Spleen (tissue), 7 donors: ENCODE data around the gene TMEM128.

Source experiments
- CTCF ChIP-seq, 11 experiments: fragments of 200-600 bp in 7 of 11; fragments of 450-650 bp in 4 of 11; sonication (generic) in 4 of 11; IDR thresholded peaks in 8 of 11; conservative IDR thresholded peaks in 3 of 11; 1 replicate in 7 of 11; 2 replicates in 4 of 11; pipeline versions ENCODE4 v1.4.0 to v1.8.0; 2016 to 2021; ENCODE audit warnings: antibody characterized with exemption in 11 of 11, inconsistent platforms in 4 of 11, mild to moderate bottlenecking in 1 of 11
- POLR2AphosphoS5 ChIP-seq, 3 donors: sonication (generic); formaldehyde crosslinking; IDR thresholded peaks; one replicate each; pipeline ENCODE4 v1.5.1; 2017; ENCODE audit warnings: antibody characterized with exemption in 3 of 3
- donor health status: DM: no; HTN: no; CAD: no; lungs with moderate emphysema.
- donor health status: DM: no; HTN: no; CAD: no.
- donor health status: DM: no; HTN: no; CAD: no.

GRCh38 chr4:4269856-4270255 is 21.8 kb upstream of the TMEM128 start:
- TF ChIP-seq CTCF (IDR thresholded peaks at IDR 0.05 in 8 of 11, conservative IDR thresholded peaks at IDR 0.05 in 3 of 11) (no peak), POLR2AphosphoS5 (IDR thresholded peaks at IDR 0.05) (no peak)
